Measurements from ENCODE around the gene CTDSP2.

DNA sequence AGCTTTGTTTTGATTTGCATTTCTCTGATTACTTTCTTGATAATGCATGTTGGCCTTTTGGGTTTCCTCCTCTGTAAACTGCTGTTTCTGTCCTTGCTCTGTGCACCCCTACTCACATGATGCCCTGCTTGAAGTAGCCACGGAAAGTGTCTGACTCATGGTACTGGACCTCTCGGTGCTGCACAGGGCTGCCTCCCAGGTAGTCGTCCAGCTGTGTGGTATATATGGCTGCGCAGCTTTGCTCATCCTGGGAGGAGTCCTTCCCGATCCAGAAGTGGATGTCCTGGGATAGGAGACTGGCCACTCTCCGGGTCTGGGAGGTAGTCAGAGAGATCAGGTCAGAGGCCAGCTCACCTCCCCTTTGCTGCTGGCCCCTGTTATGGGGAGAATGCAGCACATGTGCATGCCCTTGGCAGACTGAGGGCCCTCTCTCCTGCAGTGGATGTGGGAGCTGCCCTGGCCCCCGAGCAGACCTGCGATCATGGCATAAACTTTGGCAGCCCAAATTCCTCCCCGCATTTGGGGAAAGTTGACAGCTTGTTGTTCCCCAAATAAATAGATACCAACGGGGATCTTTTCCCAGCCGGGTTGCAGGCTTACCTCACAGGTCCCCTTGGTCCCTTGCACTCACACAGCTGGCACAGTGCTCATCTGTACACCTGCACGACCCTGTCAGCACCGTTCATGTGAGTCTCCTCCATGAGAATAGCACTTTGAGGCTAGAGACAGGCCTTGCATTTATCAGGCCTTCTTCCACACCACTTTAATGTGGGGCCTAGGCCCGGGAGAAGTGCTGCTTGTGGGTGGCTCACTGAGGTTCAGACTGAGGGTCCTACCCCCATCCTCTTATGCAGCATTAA lies 33.2 kb downstream of the CTDSP2 start:
- TF ChIP-seq, protein P1, sequence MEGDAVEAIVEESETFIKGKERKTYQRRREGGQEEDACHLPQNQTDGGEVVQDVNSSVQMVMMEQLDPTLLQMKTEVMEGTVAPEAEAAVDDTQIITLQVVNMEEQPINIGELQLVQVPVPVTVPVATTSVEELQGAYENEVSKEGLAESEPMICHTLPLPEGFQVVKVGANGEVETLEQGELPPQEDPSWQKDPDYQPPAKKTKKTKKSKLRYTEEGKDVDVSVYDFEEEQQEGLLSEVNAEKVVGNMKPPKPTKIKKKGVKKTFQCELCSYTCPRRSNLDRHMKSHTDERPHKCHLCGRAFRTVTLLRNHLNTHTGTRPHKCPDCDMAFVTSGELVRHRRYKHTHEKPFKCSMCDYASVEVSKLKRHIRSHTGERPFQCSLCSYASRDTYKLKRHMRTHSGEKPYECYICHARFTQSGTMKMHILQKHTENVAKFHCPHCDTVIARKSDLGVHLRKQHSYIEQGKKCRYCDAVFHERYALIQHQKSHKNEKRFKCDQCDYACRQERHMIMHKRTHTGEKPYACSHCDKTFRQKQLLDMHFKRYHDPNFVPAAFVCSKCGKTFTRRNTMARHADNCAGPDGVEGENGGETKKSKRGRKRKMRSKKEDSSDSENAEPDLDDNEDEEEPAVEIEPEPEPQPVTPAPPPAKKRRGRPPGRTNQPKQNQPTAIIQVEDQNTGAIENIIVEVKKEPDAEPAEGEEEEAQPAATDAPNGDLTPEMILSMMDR (conservative IDR thresholded peaks at IDR 0.05; ENCODE audit: low read length): no peak
- TF ChIP-seq EZH2phosphoT487 (IDR thresholded peaks at IDR 0.05; ENCODE audit: borderline replicate concordance, low read depth, low read length): no peak
